ENCODE data around the gene KRT6A.

The KRT6A gene

GRCh38 chr12:52496054-52496453 is 3.0 kb upstream of the KRT6A start:
- H3K9me3 ChIP-seq (ENCODE audit: control insufficient read depth, insufficient read depth, low read length), result no peaks in the 10 kb centered on the region
- TF ChIP-seq EZH2phosphoT487 (IDR thresholded peaks at IDR 0.05; ENCODE audit: borderline replicate concordance, low read length) (no peak), CTCF (IDR thresholded peaks at IDR 0.05; ENCODE audit: low read depth, low read length, poor library complexity, severe bottlenecking) (no peak)
- H3K9me2 ChIP-seq (replicated peaks; ENCODE audit: control insufficient read depth, low read length), result no peaks in the 10 kb centered on the region
- no peaks in the 10 kb centered on the region for H3F3A ChIP-seq (ENCODE audit: control insufficient read depth, insufficient read depth)
- peaks cover 15% of the 10 kb centered on the region for H3K27me3 ChIP-seq (ENCODE audit: control insufficient read depth, low read length)
- no peaks in the 10 kb centered on the region for H3K36me3 ChIP-seq (ENCODE audit: control insufficient read depth, low read length)
- no peak overlapping the region for H3K4me2 ChIP-seq (ENCODE audit: low read length)
- H3K4me3 ChIP-seq (ENCODE audit: low read length), result no peak overlapping the region
- no peak overlapping the region for H3K27ac ChIP-seq (ENCODE audit: low read depth, low read length)
- H3K79me2 ChIP-seq (ENCODE audit: control insufficient read depth, low read length), result no peaks in the 10 kb centered on the region
- H4K20me1 ChIP-seq (ENCODE audit: control insufficient read depth, insufficient read depth, low read depth, low read length), result no peaks in the 10 kb centered on the region
- no peaks in the 10 kb centered on the region for H3K4me1 ChIP-seq (ENCODE audit: control insufficient read depth, low read length)

DNA sequence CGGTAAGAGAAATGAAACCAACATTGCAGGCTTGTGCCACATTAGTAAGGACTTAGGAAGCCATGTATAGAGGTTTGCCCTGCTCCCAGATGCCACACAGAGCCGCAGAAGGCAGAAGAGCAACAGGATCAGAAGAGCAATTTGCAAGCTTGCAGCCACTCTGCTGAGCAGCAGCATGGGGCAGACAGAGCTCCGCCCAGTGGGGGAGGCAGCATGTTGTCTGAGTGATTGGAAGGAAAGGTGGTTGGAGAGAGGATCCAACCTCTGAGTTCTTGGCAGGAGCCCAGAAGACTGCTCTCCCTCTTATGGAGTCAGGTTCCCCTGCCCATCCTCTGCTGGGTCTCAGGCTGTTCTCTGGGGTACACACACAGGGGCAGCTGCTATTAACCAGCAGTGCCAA is 2.3 kb upstream of the KRT6A start:
- Histone ChIP-seq H3K79me2 (ENCODE audit: control insufficient read depth, low read length) (no peaks in the 10 kb centered on the region), H3K27me3 (ENCODE audit: control insufficient read depth, low read length) (peaks cover 15% of the 10 kb centered on the region), H3F3A (ENCODE audit: control insufficient read depth, insufficient read depth) (no peaks in the 10 kb centered on the region), H3K27ac (ENCODE audit: low read depth, low read length) (no peak overlapping the region), H3K36me3 (ENCODE audit: control insufficient read depth, low read length) (no peaks in the 10 kb centered on the region), H3K4me1 (ENCODE audit: control insufficient read depth, low read length) (no peaks in the 10 kb centered on the region), H3K4me2 (ENCODE audit: low read length) (no peak overlapping the region), H3K9me3 (ENCODE audit: control insufficient read depth, insufficient read depth, low read length) (no peaks in the 10 kb centered on the region), H4K20me1 (ENCODE audit: control insufficient read depth, insufficient read depth, low read depth, low read length) (no peaks in the 10 kb centered on the region), H3K9me2 (replicated peaks; ENCODE audit: control insufficient read depth, low read length) (no peaks in the 10 kb centered on the region), H3K4me3 (ENCODE audit: low read length) (no peak overlapping the region)
- no peak for TF ChIP-seq EZH2phosphoT487 (IDR thresholded peaks at IDR 0.05; ENCODE audit: borderline replicate concordance, low read length)
- no peak for TF ChIP-seq CTCF (IDR thresholded peaks at IDR 0.05; ENCODE audit: low read depth, low read length, poor library complexity, severe bottlenecking)

GRCh38 chr12:52494518-52494917 is 1.5 kb upstream of the KRT6A start:
- no peaks in the 10 kb centered on the region for H3K9me3 ChIP-seq (ENCODE audit: control insufficient read depth, insufficient read depth, low read length)

More at GRCh38 chr12:52494518-52494917, 1.5 kb upstream of the KRT6A start:
- H4K20me1 ChIP-seq (ENCODE audit: control insufficient read depth, insufficient read depth, low read depth, low read length), result no peaks in the 10 kb centered on the region
- TF ChIP-seq EZH2phosphoT487 (IDR thresholded peaks at IDR 0.05; ENCODE audit: borderline replicate concordance, low read length) (no peak), CTCF (IDR thresholded peaks at IDR 0.05; ENCODE audit: low read depth, low read length, poor library complexity, severe bottlenecking) (no peak)
- no peak overlapping the region for H3K27ac ChIP-seq (ENCODE audit: low read depth, low read length)
- H3K4me1 ChIP-seq (ENCODE audit: control insufficient read depth, low read length), result no peaks in the 10 kb centered on the region
- no peaks in the 10 kb centered on the region for H3K36me3 ChIP-seq (ENCODE audit: control insufficient read depth, low read length)
- no peaks in the 10 kb centered on the region for H3K9me2 ChIP-seq (replicated peaks; ENCODE audit: control insufficient read depth, low read length)
- H3K27me3 ChIP-seq (ENCODE audit: control insufficient read depth, low read length), result peaks cover 15% of the 10 kb centered on the region
- H3K4me3 ChIP-seq (ENCODE audit: low read length), result no peak overlapping the region
- no peaks in the 10 kb centered on the region for H3F3A ChIP-seq (ENCODE audit: control insufficient read depth, insufficient read depth)
- H3K79me2 ChIP-seq (ENCODE audit: control insufficient read depth, low read length), result no peaks in the 10 kb centered on the region
- H3K4me2 ChIP-seq (ENCODE audit: low read length), result no peak overlapping the region
